Activated naive CD4-positive, alpha-beta T cell treated with anti-CD3 and anti-CD28 coated beads, Interleukin-2, amount 50 U/mL, for 72 hours (primary cell): ENCODE data around the gene RENBP. TPM values are rescaled to one million over a fixed set of nuclear protein-coding genes. Genes with fewer than 3 reads are reported as not detected.

Experiments used
- ATAC-seq, 2 donors: fragments of 150-1000 bp; cut with Tn5 transposase; 2 replicates each; pipeline ENCODE4 v1.10.0; 2021; ENCODE audit warnings: mild to moderate bottlenecking in 2 of 2, moderate library complexity in 2 of 2
- DNase-seq, 2 donors: peaks; one replicate each; pipeline ENCODE4 v3.0.0; 2021 to 2022; ENCODE audit warnings: low spot score in 2 of 2
- H3K27ac Mint-ChIP-seq, 2 donors: one replicate each; pipeline ENCODE4 v1.8.0; 2022; ENCODE audit warnings: mild to moderate bottlenecking in 2 of 2, mixed read lengths in 2 of 2
- H3K36me3 Mint-ChIP-seq, 2 donors: one replicate each; pipeline ENCODE4 v1.8.0; 2022; ENCODE audit warnings: mixed read lengths in 2 of 2
- H3K9me3 Mint-ChIP-seq, 2 donors: one replicate each; pipeline ENCODE4 v1.8.0; 2022; ENCODE audit warnings: mixed read lengths in 2 of 2
- total RNA-seq, 2 donors: library from RNA; stranded (reverse); gene quantifications; one replicate each; pipeline ENCODE4 v1.2.3, GENCODE V29; 2022

Gene RENBP
- total RNA-seq, 2 donors from 2014 or later, result 14.8 to 16.1 TPM

- peak in 1 of 2 donors; percentile 2 for ATAC-seq
- no peak for DNase-seq
- Mint-ChIP-seq H3K27ac (peak within 1 kb of the TSS; percentile 12 to 93), H3K36me3 (no peaks in the 10 kb centered on the region), H3K9me3 (no peaks in the 10 kb centered on the region)
Measured at GRCh38 chrX:153903991-153904957, 40.2 kb downstream of the RENBP start, which contains the start of gene AVPR2. Gene AVPR2, plus strand, starts transcription at chrX:153904673. Its CDS starts 473 bp downstream, at chrX:153905146.

GRCh38 chrX:153903238-153903980, 41.0 kb downstream of the RENBP start:
- DNase-seq (no peak), ATAC-seq (peak in 1 of 2 donors; percentile 4)
- no peaks in the 10 kb centered on the region for H3K9me3 Mint-ChIP-seq
- peak overlapping the region; percentile 12 to 85 for H3K27ac Mint-ChIP-seq
- no peaks in the 10 kb centered on the region for H3K36me3 Mint-ChIP-seq

GRCh38 chrX:153902385-153902784, 42.1 kb downstream of the RENBP start:
- Mint-ChIP-seq H3K9me3 (no peaks in the 10 kb centered on the region), H3K36me3 (no peaks in the 10 kb centered on the region), H3K27ac (peak overlapping the region in 1 of 2 donors; percentile 12)
- no peak for ATAC-seq
- DNase-seq, result no peak

GRCh38 chrX:153901753-153902140, 42.7 kb downstream of the RENBP start:
- no peaks in the 10 kb centered on the region for H3K9me3 Mint-ChIP-seq
- H3K36me3 Mint-ChIP-seq, result no peaks in the 10 kb centered on the region
- DNase-seq (no peak), ATAC-seq (no peak)
- H3K27ac Mint-ChIP-seq, result peak overlapping the region; percentile 12 to 90

GRCh38 chrX:153900831-153901752, 43.4 kb downstream of the RENBP start:
- Mint-ChIP-seq H3K36me3 (no peaks in the 10 kb centered on the region), H3K27ac (peak overlapping the region; percentile 49 to 90), H3K9me3 (no peaks in the 10 kb centered on the region)
- peak in 1 of 2 donors; percentile 41 for DNase-seq
- ATAC-seq, result peak; percentile 83 to 86

GRCh38 chrX:153897899-153898298, 46.5 kb downstream of the RENBP start:
- ATAC-seq (no peak), DNase-seq (no peak)
- no peaks in the 10 kb centered on the region for H3K9me3 Mint-ChIP-seq
- no peaks in the 10 kb centered on the region for H3K36me3 Mint-ChIP-seq
- H3K27ac Mint-ChIP-seq, result no peak overlapping the region

- ATAC-seq (no peak), DNase-seq (no peak)
- Mint-ChIP-seq H3K36me3 (no peaks in the 10 kb centered on the region), H3K9me3 (no peaks in the 10 kb centered on the region), H3K27ac (no peak overlapping the region)
Measured at GRCh38 chrX:153889123-153889522, 55.3 kb downstream of the RENBP start.

- no peak for ATAC-seq
- no peak for DNase-seq
- Mint-ChIP-seq H3K27ac (no peak overlapping the region), H3K36me3 (no peaks in the 10 kb centered on the region), H3K9me3 (no peaks in the 10 kb centered on the region)
Measured at GRCh38 chrX:153888344-153888743, 56.1 kb downstream of the RENBP start.

- no peak for ATAC-seq
- Mint-ChIP-seq H3K9me3 (no peaks in the 10 kb centered on the region), H3K36me3 (no peaks in the 10 kb centered on the region), H3K27ac (no peak overlapping the region)
- no peak for DNase-seq
Measured at GRCh38 chrX:153887385-153887784, 57.1 kb downstream of the RENBP start.

GRCh38 chrX:153886915-153887314, 57.5 kb downstream of the RENBP start:
- no peak for DNase-seq
- Mint-ChIP-seq H3K9me3 (no peaks in the 10 kb centered on the region), H3K27ac (no peak overlapping the region), H3K36me3 (no peaks in the 10 kb centered on the region)
- no peak for ATAC-seq

- no peaks in the 10 kb centered on the region for H3K9me3 Mint-ChIP-seq
- DNase-seq, result no peak
- H3K36me3 Mint-ChIP-seq, result no peaks in the 10 kb centered on the region
- peak; percentile 55 to 71 for ATAC-seq
- H3K27ac Mint-ChIP-seq, result no peak within 1 kb of the TSS
Measured at GRCh38 chrX:153885968-153886903, 58.2 kb downstream of the RENBP start, which contains the start of gene L1CAM. Gene L1CAM, minus strand, starts transcription at chrX:153886173. Its CDS starts 10,337 bp downstream, at chrX:153875836.

Other genes with a start within 250 kb of the RENBP start
- 10 to 100 TPM; 67.4 to 92.7 TPM for gene BCAP31, start 220.3 kb downstream of the RENBP start, total RNA-seq
- 1 to 10 TPM; 5.6 to 6.7 TPM for gene ABCD1, start 219.8 kb downstream of the RENBP start, total RNA-seq
- gene PLXNB3, start 180.4 kb downstream of the RENBP start, total RNA-seq, result 1 to 10 TPM; 1.5 to 3.2 TPM
- not detected for gene SRPK3, start 163.6 kb downstream of the RENBP start, total RNA-seq
- gene IDH3G, start 150.3 kb downstream of the RENBP start, total RNA-seq, result 10 to 100 TPM; 60.8 to 81.7 TPM
- gene SSR4, start 150.0 kb downstream of the RENBP start, total RNA-seq, result 100 to 1,000 TPM; 142 to 156 TPM
- 1 to 10 TPM; 1.2 to 2.5 TPM for gene PDZD4, start 114.1 kb downstream of the RENBP start, total RNA-seq
- 1 to 10 TPM; 1.1 to 1.8 TPM for gene L1CAM, start 58.5 kb downstream of the RENBP start, total RNA-seq
- gene AVPR2, start 40.0 kb downstream of the RENBP start, total RNA-seq, result not detected
- gene ARHGAP4, start 18.4 kb downstream of the RENBP start, total RNA-seq, result 100 to 1,000 TPM in 1 of 2 donors, 10 to 100 TPM in 1; 90.0 to 138 TPM
- 100 to 1,000 TPM in 1 of 2 donors, 10 to 100 TPM in 1; 97.9 to 129 TPM for gene NAA10, start 9.6 kb downstream of the RENBP start, total RNA-seq
- 100 to 1,000 TPM in 1 of 2 donors, 10 to 100 TPM in 1; 95.9 to 102 TPM for gene HCFC1, start 27.2 kb upstream of the RENBP start, total RNA-seq
- gene TMEM187, start 28.1 kb upstream of the RENBP start, total RNA-seq, result 1 to 10 TPM; 5.1 to 6.4 TPM
- gene IRAK1, start 75.3 kb upstream of the RENBP start, total RNA-seq, result 100 to 1,000 TPM; 104 to 123 TPM
- gene MECP2, start 153.1 kb upstream of the RENBP start, total RNA-seq, result 10 to 100 TPM; 61.0 to 84.9 TPM
- not detected for gene OPN1LW, start 199.6 kb upstream of the RENBP start, total RNA-seq
- gene OPN1MW, start 238.0 kb upstream of the RENBP start, total RNA-seq, result not detected